ENCODE data around the gene R3HDM2.

DNA sequence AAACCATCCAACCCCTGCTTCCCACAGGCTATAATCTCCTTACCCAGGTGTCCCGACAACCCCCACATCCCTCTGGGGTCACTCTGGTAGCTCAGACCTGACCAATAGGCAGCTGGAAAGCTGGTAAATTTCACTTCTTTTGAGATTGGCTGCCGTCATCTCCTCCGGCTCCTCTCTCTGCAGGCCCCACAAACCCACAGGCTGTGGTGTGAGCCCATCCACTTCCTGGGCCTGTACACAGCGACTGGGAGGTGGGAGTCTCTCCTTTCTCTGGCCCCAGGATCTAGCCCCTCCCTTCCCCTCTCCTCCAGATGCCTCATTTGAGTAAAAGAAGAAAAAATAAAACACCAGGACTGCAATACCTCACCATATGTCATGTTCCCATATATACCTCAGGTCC, 4.5 kb upstream of the R3HDM2 start:
- TF ChIP-seq, protein P1, sequence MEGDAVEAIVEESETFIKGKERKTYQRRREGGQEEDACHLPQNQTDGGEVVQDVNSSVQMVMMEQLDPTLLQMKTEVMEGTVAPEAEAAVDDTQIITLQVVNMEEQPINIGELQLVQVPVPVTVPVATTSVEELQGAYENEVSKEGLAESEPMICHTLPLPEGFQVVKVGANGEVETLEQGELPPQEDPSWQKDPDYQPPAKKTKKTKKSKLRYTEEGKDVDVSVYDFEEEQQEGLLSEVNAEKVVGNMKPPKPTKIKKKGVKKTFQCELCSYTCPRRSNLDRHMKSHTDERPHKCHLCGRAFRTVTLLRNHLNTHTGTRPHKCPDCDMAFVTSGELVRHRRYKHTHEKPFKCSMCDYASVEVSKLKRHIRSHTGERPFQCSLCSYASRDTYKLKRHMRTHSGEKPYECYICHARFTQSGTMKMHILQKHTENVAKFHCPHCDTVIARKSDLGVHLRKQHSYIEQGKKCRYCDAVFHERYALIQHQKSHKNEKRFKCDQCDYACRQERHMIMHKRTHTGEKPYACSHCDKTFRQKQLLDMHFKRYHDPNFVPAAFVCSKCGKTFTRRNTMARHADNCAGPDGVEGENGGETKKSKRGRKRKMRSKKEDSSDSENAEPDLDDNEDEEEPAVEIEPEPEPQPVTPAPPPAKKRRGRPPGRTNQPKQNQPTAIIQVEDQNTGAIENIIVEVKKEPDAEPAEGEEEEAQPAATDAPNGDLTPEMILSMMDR (IDR thresholded peaks at IDR 0.05 in 8 of 11, conservative IDR thresholded peaks at IDR 0.05 in 3 of 11), result no peak
- no peak for TF ChIP-seq POLR2AphosphoS5 (IDR thresholded peaks at IDR 0.05)
- TF ChIP-seq POLR2A (IDR thresholded peaks at IDR 0.05), result no peak
